ENCODE data around the gene NEDD4L.

- TF ChIP-seq ZNF76 (tag by site-specific recombination; IDR thresholded peaks at IDR 0.05; ENCODE audit: borderline replicate concordance, low read depth), result no peak
- no peak for TF ChIP-seq REST (tag by site-specific recombination; IDR thresholded peaks at IDR 0.05)
Measured at GRCh38 chr18:58264075-58264474, 220.0 kb downstream of the NEDD4L start.
